ENCODE data around the gene MDM4. TPM values are rescaled to one million over a fixed set of nuclear protein-coding genes. Genes with fewer than 3 reads are reported as not detected.

The MDM4 gene
- total RNA-seq, 1 experiment from 2014 or later: 42.1 TPM

DNA sequence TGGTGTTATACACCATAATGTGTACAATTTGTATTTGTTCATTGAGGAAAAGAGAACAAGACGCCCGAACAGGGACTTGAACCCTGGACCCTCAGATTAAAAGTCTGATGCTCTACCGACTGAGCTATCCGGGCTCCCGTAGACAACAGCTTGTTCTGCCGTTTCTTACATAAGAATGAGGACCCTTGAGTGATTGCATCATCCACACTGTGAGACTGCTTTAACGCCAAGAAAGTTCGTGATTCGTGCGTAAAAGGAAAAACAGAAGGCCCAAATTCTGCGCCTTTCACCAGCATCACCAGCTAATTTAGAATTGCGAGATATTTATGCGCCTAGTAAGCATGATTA lies 9.3 kb upstream of the MDM4 start:
- ATAC-seq (peak; percentile 90), DNase-seq (ENCODE audit: low read depth, low spot score) (peak; percentile 97)
- BruUV-seq (replicated peaks): no TSS peak
- no peaks in the 10 kb centered on the region for H3K9me3 ChIP-seq (ENCODE audit: control insufficient read depth, insufficient read depth, low read depth, low read length)
- in situ Hi-C loops (cut with HindIII; ENCODE audit: low pct_unique_long_range_greater_than_20kb, low sequenced_read_pairs) (no loop called here), intact Hi-C loops (cut with micrococcal nuclease; ENCODE audit: unreplicated experiment) (no loop called here)
- ChIA-PET CTCF (interaction anchor here (0.5 to 3.3 kb wide), 8 partner anchors 9 to 482 kb away, joined by 3 to 13 read pairs (median 4); partner anchors contain the start of gene MDM4), POLR2A (interaction anchor here (0.6 to 1.8 kb wide), 4 partner anchors 9 to 66 kb away, joined by 3 to 20 read pairs (median 3); partner anchors contain the start of gene MDM4)
- no peaks in the 10 kb centered on the region for H3K27me3 ChIP-seq (ENCODE audit: control insufficient read depth, insufficient read depth, low read length)
- H3K4me3 ChIP-seq (ENCODE audit: low read depth in 2 of 2, low read length in 2 of 2): peak overlapping the region; percentile 57 to 69
- no peaks in the 10 kb centered on the region for H3K36me3 ChIP-seq (ENCODE audit: control insufficient read depth, insufficient read depth, low read length)
- H3K27ac ChIP-seq (ENCODE audit: low read length): peak overlapping the region; percentile 84
- TF ChIP-seq TCF7L2 (IDR thresholded peaks at IDR 0.05; ENCODE audit: low read depth, low read length) (no peak), SIN3A (IDR thresholded peaks at IDR 0.05; ENCODE audit: borderline replicate concordance, insufficient read depth, low read depth, low read length) (no peak; the same call in 1 of the 2 replicates), POLR2AphosphoS5 (IDR thresholded peaks at IDR 0.05; ENCODE audit: low read depth, low read length) (peak; percentile 33; the same call in 1 of the 2 replicates)
- TF ChIP-seq, protein P1, sequence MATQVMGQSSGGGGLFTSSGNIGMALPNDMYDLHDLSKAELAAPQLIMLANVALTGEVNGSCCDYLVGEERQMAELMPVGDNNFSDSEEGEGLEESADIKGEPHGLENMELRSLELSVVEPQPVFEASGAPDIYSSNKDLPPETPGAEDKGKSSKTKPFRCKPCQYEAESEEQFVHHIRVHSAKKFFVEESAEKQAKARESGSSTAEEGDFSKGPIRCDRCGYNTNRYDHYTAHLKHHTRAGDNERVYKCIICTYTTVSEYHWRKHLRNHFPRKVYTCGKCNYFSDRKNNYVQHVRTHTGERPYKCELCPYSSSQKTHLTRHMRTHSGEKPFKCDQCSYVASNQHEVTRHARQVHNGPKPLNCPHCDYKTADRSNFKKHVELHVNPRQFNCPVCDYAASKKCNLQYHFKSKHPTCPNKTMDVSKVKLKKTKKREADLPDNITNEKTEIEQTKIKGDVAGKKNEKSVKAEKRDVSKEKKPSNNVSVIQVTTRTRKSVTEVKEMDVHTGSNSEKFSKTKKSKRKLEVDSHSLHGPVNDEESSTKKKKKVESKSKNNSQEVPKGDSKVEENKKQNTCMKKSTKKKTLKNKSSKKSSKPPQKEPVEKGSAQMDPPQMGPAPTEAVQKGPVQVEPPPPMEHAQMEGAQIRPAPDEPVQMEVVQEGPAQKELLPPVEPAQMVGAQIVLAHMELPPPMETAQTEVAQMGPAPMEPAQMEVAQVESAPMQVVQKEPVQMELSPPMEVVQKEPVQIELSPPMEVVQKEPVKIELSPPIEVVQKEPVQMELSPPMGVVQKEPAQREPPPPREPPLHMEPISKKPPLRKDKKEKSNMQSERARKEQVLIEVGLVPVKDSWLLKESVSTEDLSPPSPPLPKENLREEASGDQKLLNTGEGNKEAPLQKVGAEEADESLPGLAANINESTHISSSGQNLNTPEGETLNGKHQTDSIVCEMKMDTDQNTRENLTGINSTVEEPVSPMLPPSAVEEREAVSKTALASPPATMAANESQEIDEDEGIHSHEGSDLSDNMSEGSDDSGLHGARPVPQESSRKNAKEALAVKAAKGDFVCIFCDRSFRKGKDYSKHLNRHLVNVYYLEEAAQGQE (IDR thresholded peaks at IDR 0.05; ENCODE audit: insufficient read depth in 1 of 2, low read depth in 2 of 2, low read length in 1 of 2): no peak
- TF ChIP-seq, protein P2, sequence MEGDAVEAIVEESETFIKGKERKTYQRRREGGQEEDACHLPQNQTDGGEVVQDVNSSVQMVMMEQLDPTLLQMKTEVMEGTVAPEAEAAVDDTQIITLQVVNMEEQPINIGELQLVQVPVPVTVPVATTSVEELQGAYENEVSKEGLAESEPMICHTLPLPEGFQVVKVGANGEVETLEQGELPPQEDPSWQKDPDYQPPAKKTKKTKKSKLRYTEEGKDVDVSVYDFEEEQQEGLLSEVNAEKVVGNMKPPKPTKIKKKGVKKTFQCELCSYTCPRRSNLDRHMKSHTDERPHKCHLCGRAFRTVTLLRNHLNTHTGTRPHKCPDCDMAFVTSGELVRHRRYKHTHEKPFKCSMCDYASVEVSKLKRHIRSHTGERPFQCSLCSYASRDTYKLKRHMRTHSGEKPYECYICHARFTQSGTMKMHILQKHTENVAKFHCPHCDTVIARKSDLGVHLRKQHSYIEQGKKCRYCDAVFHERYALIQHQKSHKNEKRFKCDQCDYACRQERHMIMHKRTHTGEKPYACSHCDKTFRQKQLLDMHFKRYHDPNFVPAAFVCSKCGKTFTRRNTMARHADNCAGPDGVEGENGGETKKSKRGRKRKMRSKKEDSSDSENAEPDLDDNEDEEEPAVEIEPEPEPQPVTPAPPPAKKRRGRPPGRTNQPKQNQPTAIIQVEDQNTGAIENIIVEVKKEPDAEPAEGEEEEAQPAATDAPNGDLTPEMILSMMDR (IDR thresholded peaks at IDR 0.05): no peak
- H3K4me1 ChIP-seq (ENCODE audit: control insufficient read depth, insufficient read depth, low read length): peaks cover 3% of the 10 kb centered on the region; the same call in 1 of the 2 replicates

DNA sequence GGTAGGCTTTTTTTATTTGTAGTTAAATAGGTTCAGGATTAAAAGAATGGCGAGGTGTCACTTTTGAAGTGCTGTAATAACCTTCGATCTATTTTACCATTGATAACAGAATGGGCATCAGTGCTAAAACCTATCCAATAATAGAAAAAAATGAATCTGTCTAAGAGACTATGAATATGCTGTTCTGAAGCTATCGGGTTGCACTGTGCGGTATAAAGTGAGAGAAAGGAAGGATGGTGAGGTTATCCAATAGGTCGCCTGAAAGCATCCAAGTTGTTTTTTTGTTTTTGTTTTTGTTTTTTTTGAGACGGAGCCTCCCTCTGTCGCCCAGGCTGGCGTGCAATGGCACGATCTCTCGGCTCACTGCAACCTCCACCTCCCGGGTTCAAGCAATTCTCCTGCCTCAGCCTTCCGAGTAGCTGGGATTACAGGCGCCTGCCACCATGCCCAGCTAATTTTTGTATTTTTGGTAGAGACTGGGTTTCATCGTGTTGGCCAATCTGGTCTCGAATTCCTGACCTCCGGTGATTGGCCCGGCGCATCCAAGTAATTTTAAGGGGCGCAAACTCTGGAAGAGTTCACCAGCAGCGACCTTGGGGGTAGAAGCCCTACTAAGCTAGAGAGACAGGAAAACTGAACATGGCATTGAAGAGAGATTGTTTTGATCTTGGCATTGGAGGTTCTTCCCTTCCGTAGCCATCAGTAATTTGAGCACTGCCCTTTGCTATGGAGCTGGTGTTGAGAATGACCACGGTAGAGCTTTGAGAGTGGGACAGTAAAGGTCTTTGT lies 8.7 kb upstream of the MDM4 start:
- TF ChIP-seq, protein P1 (IDR thresholded peaks at IDR 0.05; ENCODE audit: insufficient read depth in 1 of 2, low read depth in 2 of 2, low read length in 1 of 2): no peak
- TF ChIP-seq SIN3A (IDR thresholded peaks at IDR 0.05; ENCODE audit: borderline replicate concordance, insufficient read depth, low read depth, low read length): no peak
- TF ChIP-seq, protein P2 (IDR thresholded peaks at IDR 0.05): no peak
- no peak for TF ChIP-seq TCF7L2 (IDR thresholded peaks at IDR 0.05; ENCODE audit: low read depth, low read length)
- no peak; the same call in 1 of the 2 replicates for TF ChIP-seq POLR2AphosphoS5 (IDR thresholded peaks at IDR 0.05; ENCODE audit: low read depth, low read length)
- peaks cover 3% of the 10 kb centered on the region; the same call in 1 of the 2 replicates for H3K4me1 ChIP-seq (ENCODE audit: control insufficient read depth, insufficient read depth, low read length)
- H3K4me3 ChIP-seq (ENCODE audit: low read depth in 2 of 2, low read length in 2 of 2): peak overlapping the region; percentile 57 to 69
- in situ Hi-C loops (cut with HindIII; ENCODE audit: low pct_unique_long_range_greater_than_20kb, low sequenced_read_pairs) (no loop called here), intact Hi-C loops (cut with micrococcal nuclease; ENCODE audit: unreplicated experiment) (no loop called here)
- POLR2A ChIA-PET: interaction anchor here (0.7 to 1.2 kb wide), 3 partner anchors 8 to 342 kb away, joined by 3 to 4 read pairs (median 3); no protein-coding TSS in a partner anchor
- peak overlapping the region; percentile 84 for H3K27ac ChIP-seq (ENCODE audit: low read length)
- BruUV-seq (replicated peaks): no TSS peak
- H3K9me3 ChIP-seq (ENCODE audit: control insufficient read depth, insufficient read depth, low read depth, low read length): no peaks in the 10 kb centered on the region
- no peaks in the 10 kb centered on the region for H3K27me3 ChIP-seq (ENCODE audit: control insufficient read depth, insufficient read depth, low read length)
- CTCF ChIA-PET: interaction anchor here (1.2 to 3.3 kb wide), 3 partner anchors 18 to 299 kb away, joined by 3 to 13 read pairs (median 4); no protein-coding TSS in a partner anchor
- H3K36me3 ChIP-seq (ENCODE audit: control insufficient read depth, insufficient read depth, low read length): no peaks in the 10 kb centered on the region
- ATAC-seq (peak; percentile 36), DNase-seq (ENCODE audit: low read depth, low spot score) (no peak)
